K562 (cell line): ENCODE results near the gene MYO7A. TPM values are rescaled to one million over a fixed set of nuclear protein-coding genes. Genes with fewer than 3 reads are reported as not detected.

Experiments used
- ATAC-seq: fragments of 200-7000 bp; cut with Tn5 transposase; 3 replicates; pipeline ENCODE4 v1.9.1; 2020; ENCODE audit warnings: moderate library complexity
- BruUV-seq: library from RNA; stranded (reverse); fragments of 400-500 nt; replicated peaks from 2 replicates; lab custom pipeline; 2021; lab: Mats Ljungman, UMichigan
- CTCF ChIA-PET: fragments of 300-600 bp; formaldehyde crosslinking; extraction: SDS; loops from one replicate; lab custom pipeline; 2021; ENCODE audit warnings: low intra/inter-chr PET ratio; lab: Yijun Ruan, JAX
- POLR2A ChIA-PET: fragments of 300-600, 350-650 bp; sonication (Branson Sonifier 250); formaldehyde crosslinking; extraction: SDS; loops from one replicate; lab custom pipeline; 2021; ENCODE audit warnings: antibody characterized with exemption, inconsistent platforms; lab: Yijun Ruan, JAX
- DNase-seq, 4 experiments: peaks; one replicate each; pipeline versions ENCODE4 v3.0.0 to v3.0.0-alpha.2; 2011 to 2018; ENCODE audit warnings: low spot score in 3 of 4, mixed read lengths in 3 of 4; ENCODE audit errors: extremely low read depth in 1 of 4
- FAIRE-seq: peaks from 2 replicates; lab custom pipeline; 2011; peaks lifted over from hg19 to GRCh38; lab: Jason Lieb, UNC
- H2AFZ ChIP-seq: 2 replicates; pipeline ENCODE4 v1.6.0; 2011; ENCODE audit warnings: low read depth, low read length, control low read depth, inconsistent platforms
- H3K27ac ChIP-seq: fragments of 200-600 bp; 3 replicates; pipeline ENCODE4 v1.8.0; 2011; ENCODE audit warnings: low read depth, mild to moderate bottlenecking, control low read depth, inconsistent platforms, low read length, moderate library complexity, mixed read lengths; ENCODE audit errors: extremely low read depth
- H3K27me3 ChIP-seq, 2 experiments: fragments of 300-600 bp in 1 of 2; 2 replicates in 1 of 2; 3 replicates in 1 of 2; pipeline versions ENCODE4 v1.6.0 to v1.8.0; 2011; ENCODE audit warnings: inconsistent platforms in 2 of 2, low read length in 2 of 2, mild to moderate bottlenecking in 1 of 2, mixed read lengths in 1 of 2, moderate library complexity in 1 of 2; ENCODE audit not compliant: control insufficient read depth in 2 of 2, insufficient read depth in 2 of 2
- H3K36me3 ChIP-seq: fragments of 300-600 bp; 3 replicates; pipeline ENCODE4 v1.8.0; 2011; ENCODE audit warnings: mild to moderate bottlenecking, low read length, inconsistent platforms; ENCODE audit not compliant: control insufficient read depth, insufficient read depth
- H3K4me1 ChIP-seq, 2 experiments: fragments of 200-600 bp in 1 of 2; replicated peaks in 1 of 2; 2 replicates in 1 of 2; 3 replicates in 1 of 2; pipeline versions ENCODE4 v1.5.1 to v1.8.0; 2011; ENCODE audit warnings: inconsistent platforms in 2 of 2, low read length in 2 of 2, mild to moderate bottlenecking in 1 of 2, mixed read lengths in 1 of 2, moderate library complexity in 1 of 2; ENCODE audit not compliant: control insufficient read depth in 2 of 2, insufficient read depth in 2 of 2
- H3K4me2 ChIP-seq: 2 replicates; pipeline ENCODE4 v1.6.1; 2011; ENCODE audit warnings: low read length, control low read depth, inconsistent platforms, mixed read lengths; ENCODE audit not compliant: insufficient read depth
- H3K4me3 ChIP-seq: fragments of 200-600 bp; sonication (generic), shearing (Covaris generic); 2 replicates; pipeline ENCODE4 v1.5.1; 2016; ENCODE audit warnings: control low read depth, inconsistent platforms
- H3K79me2 ChIP-seq: fragments of 200-600 bp; 3 replicates; pipeline ENCODE4 v1.8.0; 2011; ENCODE audit warnings: low read length, inconsistent platforms; ENCODE audit not compliant: control insufficient read depth, insufficient read depth
- H3K9ac ChIP-seq, 2 experiments: 2 replicates each; pipeline versions ENCODE4 v1.6.0 to v1.6.1; 2011; ENCODE audit warnings: low read depth in 2 of 2, low read length in 2 of 2, control low read depth in 1 of 2, inconsistent platforms in 1 of 2, mild to moderate bottlenecking in 1 of 2, mixed read lengths in 1 of 2; ENCODE audit not compliant: insufficient read depth in 1 of 2
- H3K9me1 ChIP-seq: one replicate; pipeline ENCODE4 v1.6.0; 2011; ENCODE audit warnings: inconsistent platforms, mild to moderate bottlenecking, low read length, moderate library complexity; ENCODE audit not compliant: control insufficient read depth, insufficient read depth
- H3K9me3 ChIP-seq: replicated peaks from 2 replicates; pipeline ENCODE4 v1.5.1; 2011; ENCODE audit warnings: low read depth, low read length, inconsistent platforms; ENCODE audit not compliant: control insufficient read depth, insufficient read depth
- H4K20me1 ChIP-seq: replicated peaks from 2 replicates; pipeline ENCODE4 v1.6.1; 2011; ENCODE audit warnings: low read length, inconsistent platforms, mixed read lengths; ENCODE audit not compliant: control insufficient read depth, insufficient read depth
- CC2D1A ChIP-seq: fragments of 450-650 bp; IDR thresholded peaks from 2 replicates; pipeline ENCODE4 v1.6.1; 2017; ENCODE audit warnings: mild to moderate bottlenecking
- CEBPB ChIP-seq: fragments of 450-650 bp; IDR thresholded peaks from 2 replicates; pipeline ENCODE4 v1.6.1; 2016; ENCODE audit warnings: missing genetic modification characterization, missing compliant biosample characterization
- ELF4 ChIP-seq: fragments of 450-650 bp; formaldehyde crosslinking; IDR thresholded peaks from 2 replicates; pipeline ENCODE4 v1.4.0; 2022; ENCODE audit warnings: missing genetic modification characterization
- HNRNPUL1 ChIP-seq: fragments of 200-400 bp; formaldehyde crosslinking; IDR thresholded peaks from 2 replicates; pipeline ENCODE4 v1.6.1; 2017; ENCODE audit warnings: low read length
- NR2F6 ChIP-seq: fragments of 450-650 bp; formaldehyde crosslinking; IDR thresholded peaks from 2 replicates; pipeline ENCODE4 v1.4.0; 2020; ENCODE audit warnings: mild to moderate bottlenecking
- RBM34 ChIP-seq: fragments of 200-400 bp; formaldehyde crosslinking; IDR thresholded peaks from 2 replicates; pipeline ENCODE4 v1.6.1; 2018; ENCODE audit warnings: low read length, borderline replicate concordance; ENCODE audit not compliant: insufficient read depth
- RFX5 ChIP-seq: IDR thresholded peaks from 2 replicates; pipeline ENCODE4 v1.6.1; 2011; ENCODE audit warnings: low read depth, mild to moderate bottlenecking, improper control_type of control experiment, low read length
- SLC30A9 ChIP-seq: fragments of 250-450 bp; sonication (Bioruptor Pico); IDR thresholded peaks from 2 replicates; pipeline ENCODE4 v1.8.0; 2022; ENCODE audit warnings: mild to moderate bottlenecking, moderate library complexity
- SMARCC2 ChIP-seq: fragments of 450-650 bp; IDR thresholded peaks from 2 replicates; pipeline ENCODE4 v1.6.1; 2017; ENCODE audit warnings: antibody characterized with exemption, moderate library complexity, mild to moderate bottlenecking, low read depth
- THRA ChIP-seq: fragments of 450-650 bp; IDR thresholded peaks from 2 replicates; pipeline ENCODE4 v1.6.1; 2017; ENCODE audit warnings: mild to moderate bottlenecking, moderate library complexity
- UBTF ChIP-seq, 2 experiments: IDR thresholded peaks; 2 replicates each; pipeline ENCODE4 v1.6.1; 2012; ENCODE audit warnings: improper control_type of control experiment in 2 of 2, low read depth in 2 of 2, low read length in 2 of 2, borderline replicate concordance in 1 of 2
- ZNF124 ChIP-seq: sonication (generic); formaldehyde crosslinking; IDR thresholded peaks from 2 replicates; pipeline ENCODE4 v1.8.1; 2022; ENCODE audit warnings: missing genetic modification reagents
- WGBS: fragments of 100-300 bp; shearing (Covaris generic); methylation state at CpG from one replicate; pipeline ENCODE4 v1.1.6; 2016; ENCODE audit warnings: low coverage, mixed read lengths; ENCODE audit not compliant: insufficient coverage; ENCODE audit errors: missing lambda C conversion rate; 5-methylcytosine and 5-hydroxymethylcytosine counted together
- in situ Hi-C: fragments of 300-500 bp; cut with MboI; formaldehyde crosslinking; loops from 4 replicates; pipeline ENCODE4 v1.15.0; 2018; ENCODE audit warnings: inconsistent platforms, mixed read lengths
- intact Hi-C: fragments of 100-400 bp; cut with micrococcal nuclease; formaldehyde crosslinking; loops from 2 replicates; pipeline ENCODE4 v1.14.2; 2022
- polyA plus RNA-seq, 8 experiments: library from polyadenylated mRNA; depleted of rRNA in 4 of 8; stranded (reverse) in 5 of 8; unstranded in 3 of 8; fragments of >200 nt; fragmentation: Nextera tagmentation in 2 of 8; fragmentation: Illumina TruSeq in 1 of 8; extraction: Ambion mirVana in 2 of 8; extraction: Trizol in 1 of 8; gene quantifications; 2 replicates each; pipeline versions ENCODE4 v1.2.1 to v1.2.3, GENCODE V29; 2011 to 2014; ENCODE audit warnings: inconsistent platforms in 1 of 8, missing spikeins in 1 of 8
- total RNA-seq, 7 experiments: library from RNA; depleted of rRNA in 6 of 7; stranded (reverse); fragments of >200 nt in 6 of 7; fragmentation: Illumina TruSeq in 2 of 7; extraction: Trizol in 2 of 7; gene quantifications; 2 replicates each; pipeline versions ENCODE4 v1.2.1 to v1.2.3, GENCODE V29; 2011 to 2021; ENCODE audit warnings: low replicate concordance in 1 of 7

The MYO7A gene
- total and polyA plus RNA-seq, 9 of the 15 experiments (the other 6 are each of a cell fraction or from before 2014, with no cell fraction given), result 0.01 to 0.11 (median 0.07) TPM; not detected in 1

DNA sequence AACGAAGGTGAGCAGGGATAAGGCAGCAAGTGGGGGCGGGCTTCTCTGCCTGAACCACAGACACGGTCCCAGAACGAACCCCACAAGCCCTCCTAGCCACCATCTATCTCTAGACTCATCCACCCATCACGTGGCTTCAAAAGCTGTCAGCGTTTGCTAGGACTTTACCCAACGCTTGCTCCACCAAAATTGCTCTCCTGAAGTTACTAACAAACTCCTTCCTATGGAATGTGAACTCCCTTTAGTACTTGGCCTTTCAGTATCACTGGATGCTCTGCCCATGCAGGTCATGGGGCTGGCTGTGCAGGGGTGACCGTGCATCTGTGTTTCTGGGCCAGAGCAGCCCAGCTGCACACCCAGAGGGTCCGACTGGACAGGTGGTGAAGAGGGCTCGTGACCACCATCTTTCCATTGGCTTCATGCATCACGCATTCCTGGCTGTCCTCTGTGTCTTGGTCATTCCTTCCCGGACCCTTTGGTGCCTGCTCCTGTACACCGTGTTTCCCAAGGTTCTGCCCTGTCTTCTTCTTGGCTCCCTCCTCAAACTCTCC, 85.1 kb downstream of the MYO7A start:
- Histone ChIP-seq H3K27ac (no peak overlapping the region), H3K4me1 (no peaks in the 10 kb centered on the region), H3K9me3 (no peaks in the 10 kb centered on the region)
- in situ Hi-C loops, result no loop called here
- TF ChIP-seq UBTF (IDR thresholded peaks at IDR 0.05; ENCODE audit: borderline replicate concordance in 1 of 2, low read depth in 2 of 2, low read length in 2 of 2) (no peak), ELF4 (CRISPR knock-in tag) (no peak), SMARCC2 (no peak), NR2F6 (CRISPR knock-in tag) (no peak), THRA (no peak), HNRNPUL1 (no peak), ZNF124 (CRISPR knock-in tag) (no peak), SLC30A9 (no peak), RFX5 (no peak), CEBPB (tag) (no peak), CC2D1A (no peak), RBM34 (no peak)
- TF ChIP-seq, all 486 proteins: peak for 0
- no peak overlapping the region for H2AFZ ChIP-seq
- H3K9ac ChIP-seq, result no peak overlapping the region
- H3K79me2 ChIP-seq, result no peaks in the 10 kb centered on the region
- ChIA-PET CTCF (no interaction called here), POLR2A (no interaction called here)
- H3K27me3 ChIP-seq, result peaks cover 0 to 49% of the 10 kb centered on the region in 2 experiments; a peak in 4 of 5 replicates
- H3K9me1 ChIP-seq, result peaks cover 3% of the 10 kb centered on the region
- H3K4me3 ChIP-seq, result no peak overlapping the region
- DNase-seq (no peak), ATAC-seq (no peak), FAIRE-seq (no peak)
- H3K4me2 ChIP-seq, result no peak overlapping the region
- intact Hi-C loops, result no loop called here
- no peaks in the 10 kb centered on the region for H3K36me3 ChIP-seq
- 0% methylated on average over 12 of the region's 13 CpGs for WGBS
- BruUV-seq, result no TSS peak
- no peaks in the 10 kb centered on the region; the same call in 1 of the 2 replicates for H4K20me1 ChIP-seq
